ENCODE data around the gene CDKAL1.

Gene CDKAL1

DNA sequence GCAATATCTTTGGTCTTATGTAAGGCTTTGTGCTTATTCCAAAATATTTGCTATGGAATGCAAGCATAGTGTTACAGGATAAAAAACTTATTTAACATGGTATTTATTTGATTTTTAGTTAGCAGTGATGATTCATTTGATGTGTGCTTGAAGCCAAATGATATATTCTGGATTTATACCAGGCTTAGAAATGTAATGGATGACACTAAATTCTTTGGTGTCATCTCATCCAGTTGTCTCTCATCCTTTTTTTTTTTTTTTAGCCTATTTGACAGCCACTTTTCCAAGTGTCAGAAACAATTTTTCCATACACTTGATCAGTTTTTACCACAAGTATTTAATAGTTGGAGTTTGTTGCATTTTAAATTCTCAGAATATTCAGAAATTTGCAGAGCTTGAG is 515.3 kb downstream of the CDKAL1 start:
- H2BK120ac ChIP-seq (ENCODE audit: low read depth, low read length), result no peak overlapping the region
- no peak overlapping the region for H2AFZ ChIP-seq (ENCODE audit: low read depth, low read length)
- no peak overlapping the region for H4K91ac ChIP-seq (ENCODE audit: low read length)
- no peak overlapping the region for H3K9ac ChIP-seq (ENCODE audit: low read length)
- no peak overlapping the region for H4K8ac ChIP-seq (ENCODE audit: low read length)
- no peak overlapping the region for H2BK15ac ChIP-seq (ENCODE audit: low read depth, poor library complexity, severe bottlenecking)
- H3K27me3 ChIP-seq (ENCODE audit: control insufficient read depth in 1 of 2, insufficient read depth in 1 of 2, low read length in 2 of 2), result no peaks in the 10 kb centered on the region
- no peak overlapping the region for H2BK12ac ChIP-seq (ENCODE audit: low read length in 2 of 2)
- H3K4me2 ChIP-seq (ENCODE audit: low read length, poor library complexity, severe bottlenecking), result no peak overlapping the region
- H2AK5ac ChIP-seq (ENCODE audit: low read length, severe bottlenecking), result no peak overlapping the region
- no peaks in the 10 kb centered on the region for H3K79me1 ChIP-seq (replicated peaks; ENCODE audit: low read length, poor library complexity, severe bottlenecking)
- no peaks in the 10 kb centered on the region for H3K36me3 ChIP-seq (ENCODE audit: control insufficient read depth in 1 of 2, insufficient read depth in 2 of 2, low read depth in 1 of 2, low read length in 2 of 2)
- no peak overlapping the region for H2BK5ac ChIP-seq (ENCODE audit: low read depth, low read length, poor library complexity, severe bottlenecking)
- H3K14ac ChIP-seq (ENCODE audit: low read length in 2 of 2), result no peak overlapping the region
- peaks cover 10% of the 10 kb centered on the region for H3K4me1 ChIP-seq (ENCODE audit: control insufficient read depth, insufficient read depth, low read depth, low read length)
- no peak overlapping the region for H3K4ac ChIP-seq (ENCODE audit: low read depth in 1 of 2, low read length in 2 of 2)
- H3K18ac ChIP-seq (ENCODE audit: low read depth in 1 of 2, low read length in 2 of 2), result no peak overlapping the region
- DNase-seq, result no peak
- no peak overlapping the region for H3K27ac ChIP-seq (ENCODE audit: low read length, poor library complexity, severe bottlenecking)
- H3K9me3 ChIP-seq (ENCODE audit: control insufficient read depth, low read length), result no peaks in the 10 kb centered on the region
- H3K23ac ChIP-seq (ENCODE audit: low read length in 2 of 2), result no peak overlapping the region
- no peak overlapping the region for H3K4me3 ChIP-seq (ENCODE audit: insufficient read depth in 1 of 2, low read depth in 1 of 2, low read length in 2 of 2)

DNA sequence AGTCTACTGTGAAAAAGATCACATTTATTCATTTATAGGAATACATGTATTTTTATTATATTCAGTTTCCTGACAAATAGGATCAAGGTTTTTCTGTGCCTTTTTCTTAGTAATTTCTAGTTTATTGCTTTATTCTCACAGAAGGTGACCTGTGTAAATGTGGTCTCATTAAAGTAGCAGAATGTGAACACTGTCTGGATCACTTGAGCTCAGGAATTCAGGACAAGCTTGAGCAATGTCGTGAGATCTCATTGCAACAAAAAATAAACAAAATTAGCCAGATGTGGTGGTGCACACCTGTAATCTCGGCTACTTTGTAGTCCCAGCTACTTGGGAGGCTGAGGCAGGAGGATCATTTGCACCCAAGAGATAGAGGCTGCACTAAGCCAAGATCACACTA is 516.7 kb downstream of the CDKAL1 start:
- no peak overlapping the region for H3K9ac ChIP-seq (ENCODE audit: low read length)
- no peak overlapping the region for H3K4me2 ChIP-seq (ENCODE audit: low read length, poor library complexity, severe bottlenecking)
- WGBS, result 93% methylated on average over 2 of the region's 2 CpGs
- H2BK5ac ChIP-seq (ENCODE audit: low read depth, low read length, poor library complexity, severe bottlenecking), result no peak overlapping the region
- H3K23ac ChIP-seq (ENCODE audit: low read length in 2 of 2), result no peak overlapping the region
- H2AFZ ChIP-seq (ENCODE audit: low read depth, low read length), result no peak overlapping the region
- H3K18ac ChIP-seq (ENCODE audit: low read depth in 1 of 2, low read length in 2 of 2), result no peak overlapping the region
- no peak overlapping the region for H3K4ac ChIP-seq (ENCODE audit: low read depth in 1 of 2, low read length in 2 of 2)
- H3K27me3 ChIP-seq (ENCODE audit: control insufficient read depth in 1 of 2, insufficient read depth in 1 of 2, low read length in 2 of 2), result no peaks in the 10 kb centered on the region
- H3K9me3 ChIP-seq (ENCODE audit: control insufficient read depth, low read length), result no peaks in the 10 kb centered on the region
- no peak overlapping the region for H2BK12ac ChIP-seq (ENCODE audit: low read length in 2 of 2)
- H3K4me1 ChIP-seq (ENCODE audit: control insufficient read depth, insufficient read depth, low read depth, low read length), result peaks cover 7% of the 10 kb centered on the region
- H2BK120ac ChIP-seq (ENCODE audit: low read depth, low read length), result no peak overlapping the region
- H3K14ac ChIP-seq (ENCODE audit: low read length in 2 of 2), result no peak overlapping the region
- no peak overlapping the region for H2BK15ac ChIP-seq (ENCODE audit: low read depth, poor library complexity, severe bottlenecking)
- no peak overlapping the region for H2AK5ac ChIP-seq (ENCODE audit: low read length, severe bottlenecking)
- H4K91ac ChIP-seq (ENCODE audit: low read length), result no peak overlapping the region
- H3K36me3 ChIP-seq (ENCODE audit: control insufficient read depth in 1 of 2, insufficient read depth in 2 of 2, low read depth in 1 of 2, low read length in 2 of 2), result no peaks in the 10 kb centered on the region
- H4K8ac ChIP-seq (ENCODE audit: low read length), result no peak overlapping the region
- no peaks in the 10 kb centered on the region for H3K79me1 ChIP-seq (replicated peaks; ENCODE audit: low read length, poor library complexity, severe bottlenecking)
- no peak overlapping the region for H3K4me3 ChIP-seq (ENCODE audit: insufficient read depth in 1 of 2, low read depth in 1 of 2, low read length in 2 of 2)
- H3K27ac ChIP-seq (ENCODE audit: low read length, poor library complexity, severe bottlenecking), result no peak overlapping the region
- DNase-seq, result no peak

DNA sequence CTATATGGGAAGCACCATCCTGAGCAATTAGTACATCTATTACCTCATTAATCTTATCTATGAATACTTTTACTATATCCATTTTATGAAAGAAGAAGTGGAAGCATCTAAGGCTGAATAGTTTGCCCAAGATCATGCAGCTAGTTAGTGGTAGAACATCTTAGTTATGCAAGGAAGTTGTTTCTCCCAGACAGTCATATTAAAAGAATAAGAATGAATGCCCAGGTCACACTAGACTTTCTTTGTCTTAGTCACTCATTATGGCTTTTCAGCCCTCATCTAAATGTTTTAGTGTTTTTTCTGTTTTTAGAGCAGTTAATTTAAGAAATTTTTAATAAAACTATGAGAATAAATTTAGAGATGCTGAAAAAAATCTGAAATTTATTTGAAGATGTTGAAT is 517.5 kb downstream of the CDKAL1 start:
- Histone ChIP-seq H3K27ac (ENCODE audit: low read length, poor library complexity, severe bottlenecking) (no peak overlapping the region), H2BK120ac (ENCODE audit: low read depth, low read length) (no peak overlapping the region)

DNA sequence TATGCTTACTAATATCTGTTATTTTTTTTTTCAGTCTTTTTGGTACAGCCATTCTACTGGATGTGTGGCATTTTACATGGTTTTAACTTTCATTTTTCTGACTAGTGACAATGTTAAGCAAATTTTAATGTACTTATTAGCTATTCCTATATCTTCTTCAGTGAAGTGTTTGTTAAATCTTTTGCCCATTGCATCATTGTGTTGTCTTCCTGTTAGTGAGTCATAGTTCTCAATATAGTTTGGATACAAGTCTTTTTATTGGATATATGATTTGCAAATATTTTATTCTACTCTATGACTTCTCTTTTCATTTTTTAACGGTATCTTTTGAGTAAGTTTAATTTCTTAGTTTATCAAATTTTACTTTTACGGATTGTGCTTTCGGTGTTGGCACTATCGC is 519.4 kb downstream of the CDKAL1 start:
- Histone ChIP-seq H2BK120ac (ENCODE audit: low read depth, low read length) (no peak overlapping the region), H3K4me3 (ENCODE audit: insufficient read depth in 1 of 2, low read depth in 1 of 2, low read length in 2 of 2) (no peak overlapping the region), H3K9ac (ENCODE audit: low read length) (no peak overlapping the region), H3K23ac (ENCODE audit: low read length in 2 of 2) (no peak overlapping the region), H3K79me1 (replicated peaks; ENCODE audit: low read length, poor library complexity, severe bottlenecking) (peaks cover 2% of the 10 kb centered on the region), H3K14ac (ENCODE audit: low read length in 2 of 2) (no peak overlapping the region), H3K9me3 (ENCODE audit: control insufficient read depth, low read length) (peaks cover 3% of the 10 kb centered on the region), H4K8ac (ENCODE audit: low read length) (no peak overlapping the region), H2AFZ (ENCODE audit: low read depth, low read length) (no peak overlapping the region), H3K18ac (ENCODE audit: low read depth in 1 of 2, low read length in 2 of 2) (no peak overlapping the region), H2BK15ac (ENCODE audit: low read depth, poor library complexity, severe bottlenecking) (no peak overlapping the region), H3K36me3 (ENCODE audit: control insufficient read depth in 1 of 2, insufficient read depth in 2 of 2, low read depth in 1 of 2, low read length in 2 of 2) (no peaks in the 10 kb centered on the region), H3K4me2 (ENCODE audit: low read length, poor library complexity, severe bottlenecking) (no peak overlapping the region), H3K4ac (ENCODE audit: low read depth in 1 of 2, low read length in 2 of 2) (no peak overlapping the region), H2AK5ac (ENCODE audit: low read length, severe bottlenecking) (no peak overlapping the region), H3K27ac (ENCODE audit: low read length, poor library complexity, severe bottlenecking) (no peak overlapping the region), H2BK5ac (ENCODE audit: low read depth, low read length, poor library complexity, severe bottlenecking) (no peak overlapping the region), H2BK12ac (ENCODE audit: low read length in 2 of 2) (no peak overlapping the region), H3K4me1 (ENCODE audit: control insufficient read depth, insufficient read depth, low read depth, low read length) (no peaks in the 10 kb centered on the region), H3K27me3 (ENCODE audit: control insufficient read depth in 1 of 2, insufficient read depth in 1 of 2, low read length in 2 of 2) (no peaks in the 10 kb centered on the region), H4K91ac (ENCODE audit: low read length) (no peak overlapping the region)
- WGBS, result no CpG with 5 or more reads among the region's 4 CpGs
- DNase-seq, result peak; percentile 36

More for the DNA sequence above, 517.5 kb downstream of the CDKAL1 start:
- H2BK12ac ChIP-seq (ENCODE audit: low read length in 2 of 2), result no peak overlapping the region
- H3K9ac ChIP-seq (ENCODE audit: low read length), result no peak overlapping the region
- no peak overlapping the region for H3K14ac ChIP-seq (ENCODE audit: low read length in 2 of 2)
- no peaks in the 10 kb centered on the region for H3K36me3 ChIP-seq (ENCODE audit: control insufficient read depth in 1 of 2, insufficient read depth in 2 of 2, low read depth in 1 of 2, low read length in 2 of 2)
- no peak overlapping the region for H4K91ac ChIP-seq (ENCODE audit: low read length)
- H3K79me1 ChIP-seq (replicated peaks; ENCODE audit: low read length, poor library complexity, severe bottlenecking), result no peaks in the 10 kb centered on the region
- no peaks in the 10 kb centered on the region for H3K27me3 ChIP-seq (ENCODE audit: control insufficient read depth in 1 of 2, insufficient read depth in 1 of 2, low read length in 2 of 2)
- peaks cover 1% of the 10 kb centered on the region for H3K4me1 ChIP-seq (ENCODE audit: control insufficient read depth, insufficient read depth, low read depth, low read length)
- H2BK15ac ChIP-seq (ENCODE audit: low read depth, poor library complexity, severe bottlenecking), result no peak overlapping the region
- H2AFZ ChIP-seq (ENCODE audit: low read depth, low read length), result no peak overlapping the region
- no peak overlapping the region for H3K4ac ChIP-seq (ENCODE audit: low read depth in 1 of 2, low read length in 2 of 2)
- H3K9me3 ChIP-seq (ENCODE audit: control insufficient read depth, low read length), result no peaks in the 10 kb centered on the region
- no peak overlapping the region for H3K4me3 ChIP-seq (ENCODE audit: insufficient read depth in 1 of 2, low read depth in 1 of 2, low read length in 2 of 2)
- DNase-seq, result no peak
- no peak overlapping the region for H3K4me2 ChIP-seq (ENCODE audit: low read length, poor library complexity, severe bottlenecking)
- H3K23ac ChIP-seq (ENCODE audit: low read length in 2 of 2), result no peak overlapping the region
- H3K18ac ChIP-seq (ENCODE audit: low read depth in 1 of 2, low read length in 2 of 2), result no peak overlapping the region
- H4K8ac ChIP-seq (ENCODE audit: low read length), result no peak overlapping the region
- H2BK5ac ChIP-seq (ENCODE audit: low read depth, low read length, poor library complexity, severe bottlenecking), result no peak overlapping the region
- H2AK5ac ChIP-seq (ENCODE audit: low read length, severe bottlenecking), result no peak overlapping the region

Measured in mesenchymal stem cell (in vitro differentiated cells and primary cell).